GM08714 (cell line): ENCODE data around the gene CTAGE1.

Experiments
- H3K4me3 ChIP-seq: fragments of 200-500 bp; sonication (Bioruptor generic); 2 replicates; pipeline ENCODE4 v1.5.1; 2014; ENCODE audit warnings: mild to moderate bottlenecking, low read length, inconsistent platforms
- ZNF274 ChIP-seq: IDR thresholded peaks from 2 replicates; pipeline ENCODE4 v1.6.1; 2012; ENCODE audit warnings: mild to moderate bottlenecking, low read depth, low read length

CTAGE1 gene

DNA sequence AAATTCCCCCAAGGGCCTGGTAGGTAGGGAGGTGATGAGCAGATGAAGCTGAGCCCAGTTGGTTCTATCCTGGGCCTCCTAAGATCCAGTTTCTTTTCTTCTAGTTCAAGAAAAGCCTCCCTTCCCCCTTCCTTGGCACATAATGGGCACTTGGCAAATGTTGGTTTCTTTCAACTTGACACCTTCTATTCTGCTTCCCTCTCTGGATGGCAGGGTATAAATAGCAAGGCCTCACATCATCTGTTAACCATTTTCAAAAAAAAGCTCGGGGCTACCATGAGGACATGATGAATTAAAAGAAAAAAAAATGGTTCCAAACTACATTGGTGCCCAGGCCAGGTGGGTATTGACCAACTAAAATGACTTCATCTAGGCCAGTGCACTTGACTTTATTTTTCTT, 29.9 kb downstream of the CTAGE1 start:
- H3K4me3 ChIP-seq: no peak overlapping the region
- no peak for TF ChIP-seq ZNF274

GRCh38 chr18:22387364-22387763, 30.4 kb downstream of the CTAGE1 start:
- no peak for TF ChIP-seq ZNF274
- no peak overlapping the region for H3K4me3 ChIP-seq

DNA sequence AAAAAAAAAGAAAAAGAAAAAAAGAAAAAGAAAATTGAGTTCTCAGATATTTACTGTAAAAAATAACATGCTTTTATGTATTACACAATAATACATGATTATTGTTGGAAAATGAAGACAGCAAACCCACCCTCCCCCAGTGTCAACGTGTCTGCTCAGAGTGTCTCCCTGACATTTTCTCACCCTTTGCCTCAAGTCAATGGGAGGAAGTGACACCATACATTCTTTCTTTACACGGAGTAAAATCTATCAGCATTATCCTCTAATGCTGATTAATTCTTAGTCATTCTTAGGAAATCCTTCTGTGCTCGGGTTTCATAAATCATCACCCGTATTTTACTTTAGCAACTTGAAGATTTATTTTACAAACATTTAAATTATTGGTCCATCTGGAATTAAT, 32.0 kb downstream of the CTAGE1 start:
- H3K4me3 ChIP-seq: no peak overlapping the region
- no peak for TF ChIP-seq ZNF274

DNA sequence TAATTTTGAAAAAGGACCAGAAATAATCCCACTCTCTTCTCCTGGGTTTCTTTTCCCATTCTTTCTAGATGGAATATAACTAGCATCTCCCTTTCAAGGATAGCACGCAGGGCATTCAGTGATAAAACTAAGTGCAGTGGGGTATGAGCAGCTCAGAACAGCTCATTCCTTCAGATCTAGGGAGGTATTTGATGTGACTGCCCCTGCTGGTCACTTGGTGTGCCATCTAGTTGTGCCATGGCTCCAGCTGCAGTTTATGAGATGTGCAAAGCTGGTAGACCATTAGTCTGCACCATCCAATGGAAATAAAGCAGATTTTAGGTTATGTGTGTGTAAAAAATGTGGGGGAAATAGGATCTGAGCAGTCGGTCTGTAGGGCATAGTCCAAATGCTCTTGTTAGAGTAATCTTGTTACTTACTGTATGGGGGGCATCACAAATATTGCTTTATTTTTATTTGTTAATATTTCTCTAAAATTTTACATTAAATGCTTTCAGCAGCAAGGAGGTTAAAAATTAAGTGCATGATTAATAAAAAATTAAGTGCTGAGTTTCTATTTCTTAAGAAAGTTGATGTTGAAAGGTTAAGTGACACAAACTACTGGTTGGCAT, 38.9 kb downstream of the CTAGE1 start:
- no peak overlapping the region for H3K4me3 ChIP-seq
- TF ChIP-seq ZNF274: no peak

DNA sequence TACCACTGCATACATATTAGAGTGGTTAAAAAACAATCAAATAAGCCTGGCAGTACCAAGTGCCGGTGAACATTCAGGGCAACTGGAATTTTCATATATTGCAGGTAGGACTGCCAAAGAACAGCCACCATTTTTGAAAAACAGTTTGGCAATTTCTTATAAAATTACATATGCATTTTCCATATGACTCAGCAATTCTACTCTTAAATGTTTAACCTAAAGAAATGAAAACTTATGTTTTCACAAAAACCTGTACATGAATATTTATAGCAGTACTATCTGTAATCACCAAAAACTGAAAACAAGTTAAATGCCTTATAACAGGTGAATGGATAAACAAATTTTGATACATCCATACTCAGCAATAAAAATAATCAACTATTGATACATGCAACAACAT, 39.9 kb downstream of the CTAGE1 start:
- no peak for TF ChIP-seq ZNF274
- no peak overlapping the region for H3K4me3 ChIP-seq

GRCh38 chr18:22370414-22370813, 47.3 kb downstream of the CTAGE1 start:
- no peak overlapping the region for H3K4me3 ChIP-seq
- no peak for TF ChIP-seq ZNF274

DNA sequence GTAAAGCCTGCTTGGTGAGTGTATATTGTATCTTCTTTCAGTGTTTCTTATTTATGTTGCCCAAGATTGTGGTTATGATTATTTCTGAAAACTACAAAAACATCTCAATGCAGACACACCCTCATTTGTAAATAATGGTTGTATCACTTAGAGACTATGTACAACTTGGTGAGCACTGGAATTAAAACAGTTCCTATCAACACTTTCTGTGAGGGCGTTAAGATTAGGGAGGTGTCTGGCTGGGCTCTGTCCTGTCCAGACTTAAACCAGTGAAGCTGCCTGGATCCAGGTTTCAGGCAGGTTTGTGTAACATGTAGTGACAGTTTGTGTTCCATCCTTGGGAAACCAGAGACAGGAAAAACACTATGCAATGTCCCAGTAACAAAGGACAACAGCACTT, 49.7 kb downstream of the CTAGE1 start:
- no peak for TF ChIP-seq ZNF274
- H3K4me3 ChIP-seq: no peak overlapping the region

GRCh38 chr18:22367303-22367702, 50.4 kb downstream of the CTAGE1 start:
- H3K4me3 ChIP-seq: no peak overlapping the region
- no peak for TF ChIP-seq ZNF274

DNA sequence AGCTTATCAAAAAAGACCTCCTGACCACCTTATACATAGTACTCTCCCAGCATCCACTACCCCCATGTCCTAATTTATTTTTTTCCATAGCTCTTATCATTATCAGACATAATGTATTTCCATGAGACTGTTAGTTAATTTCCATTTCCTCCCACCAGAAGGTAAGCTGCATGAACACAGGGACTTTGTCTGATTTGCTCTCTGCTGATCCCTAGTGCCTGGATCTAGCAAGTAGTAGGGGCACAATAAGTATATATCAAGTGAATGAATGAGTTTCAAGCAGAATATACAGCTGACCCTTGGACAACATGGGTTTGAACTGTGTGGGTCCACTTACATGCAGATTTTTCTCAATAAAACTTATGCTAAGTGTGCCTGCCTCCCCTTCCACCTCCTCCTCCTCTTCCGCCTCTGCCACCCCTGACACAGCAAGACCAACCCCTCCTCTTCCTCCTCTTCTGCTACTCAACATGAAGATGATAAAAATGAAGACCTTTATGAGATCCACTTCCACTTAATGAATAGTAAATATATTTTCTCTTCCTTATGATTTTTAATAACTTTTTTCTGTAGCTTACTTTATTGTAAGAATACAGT, 53.8 kb downstream of the CTAGE1 start:
- no peak overlapping the region for H3K4me3 ChIP-seq
- TF ChIP-seq ZNF274: no peak
